GM12891 (cell line): ENCODE data around the gene MX1.

Experiments
- POLR2A ChIP-seq: IDR thresholded peaks from 2 replicates; pipeline ENCODE4 v1.6.1; 2011; ENCODE audit warnings: low read depth, low read length, control low read depth
- POLR2AphosphoS5 ChIP-seq: IDR thresholded peaks from 2 replicates; pipeline ENCODE4 v1.6.1; 2011; ENCODE audit warnings: low read depth, low read length, control low read depth
- SPI1 ChIP-seq: IDR thresholded peaks from 2 replicates; pipeline ENCODE4 v1.6.1; 2011; ENCODE audit warnings: low read depth, low read length, control low read depth
- TAF1 ChIP-seq: IDR thresholded peaks from 2 replicates; pipeline ENCODE4 v1.6.1; 2011; ENCODE audit warnings: low read depth, low read length, control low read depth

DNA sequence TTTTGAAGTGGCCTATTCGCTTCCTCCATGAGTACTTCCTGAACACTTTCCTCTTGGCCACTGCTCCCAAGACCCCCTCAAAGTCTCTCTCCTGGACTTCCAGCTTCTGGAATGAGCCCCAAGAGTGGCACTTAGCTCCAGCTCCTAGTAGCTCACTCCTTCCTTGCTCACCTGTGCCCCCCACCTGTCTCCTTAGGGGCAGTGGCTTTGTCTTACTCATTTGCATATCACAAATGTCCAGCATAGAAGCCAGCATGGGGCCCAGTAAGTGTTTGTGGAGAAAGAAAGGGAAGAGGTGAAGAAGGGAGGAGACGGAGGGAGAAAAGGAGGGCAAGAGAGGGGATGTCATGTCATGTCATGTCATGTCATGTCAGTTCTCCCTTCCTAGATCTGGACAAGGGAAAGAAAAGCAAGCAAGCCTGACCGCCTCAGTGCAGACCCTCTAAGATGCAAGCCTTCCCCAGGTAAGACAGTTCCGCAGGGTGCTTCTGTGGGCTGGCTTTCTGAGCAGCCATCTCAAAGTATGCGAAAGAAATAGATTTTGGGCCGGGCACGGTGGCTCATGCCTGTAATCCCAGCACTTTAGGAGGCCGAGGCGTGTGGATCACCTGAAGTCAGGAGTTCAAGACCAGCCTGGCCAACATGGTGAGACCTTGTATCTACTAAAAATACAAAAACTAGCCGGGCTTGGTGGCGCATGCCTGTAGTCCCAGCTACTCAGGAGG, 6.9 kb upstream of the MX1 start:
- TF ChIP-seq TAF1 (no peak), POLR2A (no peak), POLR2AphosphoS5 (no peak), SPI1 (no peak)
